Right kidney (tissue), 9 donors: ENCODE results near the gene HELB.
A peak's percentile ranks its signal among the peaks of the same experiment; 100 is the strongest.

ENCODE experiments used
- DNase-seq: peaks from one replicate; pipeline ENCODE4 v3.0.0-alpha.2; 2016
- long read RNA-seq, 8 donors: transcript quantifications; one replicate each; lab custom pipeline, GENCODE V29; 2026

The HELB gene
- long read RNA-seq, donor 1, result 0 reads
- long read RNA-seq, donor 2, result 0 reads
- long read RNA-seq, donor 3, result 0 reads
- long read RNA-seq, donor 4, result 0 reads
- long read RNA-seq, donor 5, full-length matches to known transcripts, result 2 of 2 reads
- long read RNA-seq, donor 5, partial matches to known transcripts, result 0 of 2 reads
- long read RNA-seq, donor 5, other reads (novel, unspliced or antisense), result 0 of 2 reads
- long read RNA-seq, donor 6, result 0 reads
- long read RNA-seq, donor 7, result 0 reads
- long read RNA-seq, donor 8, result 0 reads

- peak; percentile 90 for DNase-seq
These were observed at the start of gene HELB for GRCh38 chr12:66301944-66302826. HELB (plus strand) TSS chr12:66302493; CDS start chr12:66302604, 111 bp downstream.

GRCh38 chr12:66252771-66253170, 49.5 kb upstream of the HELB start:
- DNase-seq, result no peak

- no peak for DNase-seq
These were observed 46.6 kb upstream of the HELB start for GRCh38 chr12:66255737-66256136.

- no peak for DNase-seq
These were observed 44.3 kb upstream of the HELB start for GRCh38 chr12:66258011-66258410.

GRCh38 chr12:66262737-66263136, 39.6 kb upstream of the HELB start:
- no peak for DNase-seq

GRCh38 chr12:66268562-66268961, 33.7 kb upstream of the HELB start:
- no peak for DNase-seq

- DNase-seq, result no peak
These were observed 33.2 kb upstream of the HELB start for GRCh38 chr12:66269142-66269541.

- no peak for DNase-seq
These were observed 32.4 kb upstream of the HELB start for GRCh38 chr12:66269757-66270383.

GRCh38 chr12:66270613-66271012, 31.7 kb upstream of the HELB start:
- DNase-seq, result no peak

- no peak for DNase-seq
These were observed 29.6 kb upstream of the HELB start for GRCh38 chr12:66272650-66273049.

- no peak for DNase-seq
These were observed 29.1 kb upstream of the HELB start for GRCh38 chr12:66273147-66273546.

GRCh38 chr12:66275040-66275439, 27.3 kb upstream of the HELB start:
- DNase-seq, result no peak

- no peak for DNase-seq
These were observed 23.1 kb upstream of the HELB start for GRCh38 chr12:66279123-66279712.

- DNase-seq, result no peak
These were observed 21.7 kb upstream of the HELB start for GRCh38 chr12:66280561-66280960.

- DNase-seq, result no peak
These were observed 20.0 kb upstream of the HELB start for GRCh38 chr12:66282244-66282643.

GRCh38 chr12:66287275-66287674, 15.0 kb upstream of the HELB start:
- no peak for DNase-seq

- DNase-seq, result no peak
These were observed 14.2 kb upstream of the HELB start for GRCh38 chr12:66288121-66288520.

- DNase-seq, result no peak
These were observed 12.8 kb upstream of the HELB start for GRCh38 chr12:66289485-66289884.

GRCh38 chr12:66290716-66291200, 11.5 kb upstream of the HELB start:
- no peak for DNase-seq

GRCh38 chr12:66296176-66296683, 6.1 kb upstream of the HELB start:
- no peak for DNase-seq

GRCh38 chr12:66297080-66297479, 5.2 kb upstream of the HELB start:
- DNase-seq, result no peak

- no peak for DNase-seq
These were observed 4.4 kb upstream of the HELB start for GRCh38 chr12:66297923-66298322.

- DNase-seq, result no peak
These were observed 505 bp downstream of the HELB start for GRCh38 chr12:66302827-66303169.
